HG03135 (cell line): Measurements from ENCODE around the gene NETO1.

Source experiments
- ATAC-seq: cut with Tn5 transposase; IDR thresholded peaks from one replicate; pipeline ENCODE4 v1.9.1; 2021; ENCODE audit warnings: mild to moderate bottlenecking, moderate library complexity; ENCODE audit not compliant: unreplicated experiment

The NETO1 gene

GRCh38 chr18:72846736-72847533 is 20.9 kb downstream of the NETO1 start:
- no peak for ATAC-seq

- ATAC-seq = no peak
Measured at GRCh38 chr18:72843743-72844142, 24.0 kb downstream of the NETO1 start.

GRCh38 chr18:72840109-72840508 is 27.7 kb downstream of the NETO1 start:
- no peak for ATAC-seq

GRCh38 chr18:72834731-72835130 is 33.1 kb downstream of the NETO1 start:
- no peak for ATAC-seq

- ATAC-seq = no peak
Measured at GRCh38 chr18:72833471-72833870, 34.3 kb downstream of the NETO1 start.

- ATAC-seq = no peak
Measured at GRCh38 chr18:72830109-72830508, 37.7 kb downstream of the NETO1 start.

- no peak for ATAC-seq
Measured at GRCh38 chr18:72828601-72829000, 39.2 kb downstream of the NETO1 start.

- ATAC-seq = no peak
Measured at GRCh38 chr18:72826736-72827135, 41.1 kb downstream of the NETO1 start.

GRCh38 chr18:72823345-72823744 is 44.4 kb downstream of the NETO1 start:
- ATAC-seq = no peak

GRCh38 chr18:72822202-72822601 is 45.6 kb downstream of the NETO1 start:
- ATAC-seq = no peak

GRCh38 chr18:72820571-72820970 is 47.2 kb downstream of the NETO1 start:
- ATAC-seq = no peak

GRCh38 chr18:72819050-72819449 is 48.7 kb downstream of the NETO1 start:
- no peak for ATAC-seq

GRCh38 chr18:72811047-72811446 is 56.7 kb downstream of the NETO1 start:
- no peak for ATAC-seq

GRCh38 chr18:72808680-72809079 is 59.1 kb downstream of the NETO1 start:
- no peak for ATAC-seq

GRCh38 chr18:72799106-72799505 is 68.7 kb downstream of the NETO1 start:
- ATAC-seq = no peak

GRCh38 chr18:72783530-72783929 is 84.3 kb downstream of the NETO1 start:
- no peak for ATAC-seq

- ATAC-seq = no peak
Measured at GRCh38 chr18:72774914-72775313, 92.9 kb downstream of the NETO1 start.

- ATAC-seq = no peak
Measured at GRCh38 chr18:72772916-72773315, 94.9 kb downstream of the NETO1 start.

- no peak for ATAC-seq
Measured at GRCh38 chr18:72768681-72769229, 99.0 kb downstream of the NETO1 start.

- ATAC-seq = peak; percentile 87
Measured at GRCh38 chr18:72762515-72763122, 105.2 kb downstream of the NETO1 start.

- no peak for ATAC-seq
Measured at GRCh38 chr18:72752220-72752619, 115.6 kb downstream of the NETO1 start.

- no peak for ATAC-seq
Measured at GRCh38 chr18:72742002-72742401, 125.8 kb downstream of the NETO1 start.
